Measurements from ENCODE around the gene HUS1.

Gene HUS1

DNA sequence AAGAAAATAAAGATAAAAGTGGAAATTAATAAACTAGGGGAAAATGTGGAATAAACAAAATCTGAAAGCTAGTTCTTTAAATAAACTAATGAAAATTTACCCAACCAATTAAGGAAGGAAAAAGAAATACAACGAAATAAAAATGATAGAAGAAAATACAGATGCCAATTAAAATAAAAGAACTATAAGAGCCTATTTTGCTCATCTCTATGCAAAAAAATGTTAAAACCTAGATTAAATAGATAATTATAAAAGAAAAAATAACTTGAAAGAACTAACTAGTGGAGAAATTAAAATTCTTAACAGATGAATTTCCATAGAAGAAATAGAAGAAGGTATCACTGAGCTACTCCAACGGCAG, 63.8 kb downstream of the HUS1 start:
- DNase-seq, result no peak

DNA sequence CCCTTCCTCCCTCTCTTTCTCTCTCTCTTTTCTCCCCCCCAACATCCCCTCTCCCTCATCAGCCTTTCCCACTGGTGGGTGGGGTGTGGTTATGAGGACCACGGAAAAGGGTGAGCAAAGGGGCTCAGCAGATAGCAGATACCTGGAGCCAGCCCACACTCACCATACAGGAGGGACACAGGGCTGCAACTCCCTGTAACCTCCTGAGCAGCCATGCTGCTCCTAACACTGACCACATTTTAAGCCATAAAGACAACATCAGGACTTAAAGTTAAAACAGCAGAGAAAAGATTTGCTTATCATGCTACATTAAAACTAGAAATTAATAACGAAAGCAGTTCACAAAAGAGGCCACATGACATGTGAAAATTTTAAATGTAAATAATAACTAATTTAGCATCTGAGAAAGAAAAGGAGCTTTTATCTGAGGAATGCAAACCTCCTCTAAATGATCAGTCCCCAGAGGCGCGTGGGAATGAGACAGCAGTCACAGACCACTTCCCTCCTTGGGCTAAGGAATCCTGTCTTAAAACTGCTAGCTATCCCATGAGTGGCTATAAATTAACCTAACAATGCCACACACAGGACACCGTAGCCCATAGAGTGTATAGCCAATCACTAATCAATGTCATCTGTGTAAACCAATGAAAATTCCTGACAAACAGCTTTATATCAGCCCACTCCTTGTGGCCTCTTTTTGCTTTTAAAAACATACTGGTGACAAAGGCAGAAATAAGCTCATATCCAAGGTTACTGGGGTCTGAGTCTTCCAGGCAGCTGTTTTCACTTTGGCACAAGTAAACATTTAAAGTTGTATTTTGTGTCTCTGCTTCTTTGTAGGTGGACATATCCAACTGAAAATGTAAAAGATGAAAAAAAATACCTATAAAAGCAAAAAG, 64.4 kb downstream of the HUS1 start:
- no peak for DNase-seq
